OCI-LY7 (cell line): ENCODE data around the gene PARD6A. TPM values are rescaled to one million over a fixed set of nuclear protein-coding genes. Genes with fewer than 3 reads are reported as not detected.

Source experiments
- BruUV-seq: library from RNA; stranded (reverse); fragments of 400-500 nt; replicated peaks from 2 replicates; lab custom pipeline; 2021; lab: Mats Ljungman, UMichigan
- CTCF ChIA-PET: fragments of 300-600 bp; sonication (Branson Sonifier 250); formaldehyde crosslinking; loops from one replicate; lab custom pipeline; 2022; ENCODE audit warnings: antibody characterized with exemption; ENCODE audit not compliant: unreplicated experiment; lab: Charles Lee
- POLR2A ChIA-PET: fragments of 300-600 bp; sonication (Branson Sonifier 250); formaldehyde crosslinking; loops from one replicate; lab custom pipeline; 2022; ENCODE audit warnings: antibody characterized with exemption; lab: Charles Lee
- DNase-seq: peaks from one replicate; pipeline ENCODE4 v3.0.0-alpha.2; 2015; ENCODE audit warnings: low spot score
- H2AFZ ChIP-seq: fragments of 200-600 bp; sonication (generic), shearing (Covaris generic); 2 replicates; pipeline ENCODE4 v1.6.1; 2014; ENCODE audit warnings: mild to moderate bottlenecking, antibody characterized with exemption, low read length, moderate library complexity
- H3K27ac ChIP-seq: fragments of 200-600 bp; sonication (generic); 2 replicates; pipeline ENCODE4 v1.5.1; 2014; ENCODE audit warnings: mixed run types, low read depth, mild to moderate bottlenecking, moderate library complexity, low read length, inconsistent platforms; ENCODE audit not compliant: poor library complexity, severe bottlenecking
- H3K36me3 ChIP-seq: fragments of 200-600 bp; sonication (generic); 2 replicates; pipeline ENCODE4 v1.6.1; 2014; ENCODE audit warnings: mild to moderate bottlenecking, antibody characterized with exemption, low read length, moderate library complexity, mixed read lengths; ENCODE audit not compliant: insufficient read depth
- H3K4me1 ChIP-seq: fragments of 200-600 bp; sonication (generic); 2 replicates; pipeline ENCODE4 v1.5.1; 2014; ENCODE audit warnings: mild to moderate bottlenecking, low read length; ENCODE audit not compliant: insufficient read depth, poor library complexity, severe bottlenecking
- H3K4me2 ChIP-seq: fragments of 200-600 bp; sonication (generic); 2 replicates; pipeline ENCODE4 v1.6.1; 2014; ENCODE audit warnings: mild to moderate bottlenecking, low read length
- H3K4me3 ChIP-seq: fragments of 200-600 bp; sonication (generic); 2 replicates; pipeline ENCODE4 v1.5.1; 2014; ENCODE audit warnings: mild to moderate bottlenecking, low read depth, low read length; ENCODE audit not compliant: poor library complexity, severe bottlenecking
- H3K79me2 ChIP-seq: fragments of 200-600 bp; sonication (generic); 2 replicates; pipeline ENCODE4 v1.6.1; 2016; ENCODE audit warnings: low read depth, mild to moderate bottlenecking, low read length, moderate library complexity, mixed read lengths; ENCODE audit not compliant: insufficient read depth
- H3K9me2 ChIP-seq: fragments of 200-600 bp; sonication (generic); 2 replicates; pipeline ENCODE4 v1.6.1; 2016; ENCODE audit warnings: mild to moderate bottlenecking, low read length, mixed read lengths; ENCODE audit not compliant: insufficient read depth
- H3K9me3 ChIP-seq: fragments of 200-600 bp; sonication (generic); 2 replicates; pipeline ENCODE4 v1.6.1; 2014; ENCODE audit warnings: mild to moderate bottlenecking, mixed run types, low read length, mixed read lengths
- H4K20me1 ChIP-seq: fragments of 200-600 bp; sonication (generic); 2 replicates; pipeline ENCODE4 v1.6.1; 2014; ENCODE audit warnings: mild to moderate bottlenecking, antibody characterized with exemption, low read length, moderate library complexity, mixed read lengths; ENCODE audit not compliant: insufficient read depth
- EZH2phosphoT487 ChIP-seq: fragments of 200-600 bp; sonication (generic); IDR thresholded peaks from 2 replicates; pipeline ENCODE4 v1.6.1; 2018; ENCODE audit warnings: low read depth, borderline replicate concordance, mild to moderate bottlenecking, mixed run types, antibody characterized with exemption, low read length, moderate library complexity, mixed read lengths
- intact Hi-C: fragments of 100-400 bp; cut with micrococcal nuclease; formaldehyde crosslinking; loops from one replicate; pipeline ENCODE4 v1.10.0; 2022; ENCODE audit not compliant: unreplicated experiment
- total RNA-seq, 2 experiments: library from RNA; depleted of rRNA in 1 of 2; stranded (reverse); fragments of >200 nt in 1 of 2; shearing (Covaris generic) in 1 of 2; gene quantifications; 2 replicates each; pipeline ENCODE4 v1.2.3, GENCODE V29; 2014 to 2022
- TF ChIP-seq, protein P1 (sequence below): fragments of 200-600 bp; sonication (generic); conservative IDR thresholded peaks from 2 replicates; pipeline ENCODE4 v1.5.1; 2014; ENCODE audit warnings: mild to moderate bottlenecking, antibody characterized with exemption, low read length, moderate library complexity, mixed read lengths

The PARD6A gene
- total RNA-seq, 2 experiments from 2014 or later: 14.0 to 23.3 TPM

DNA sequence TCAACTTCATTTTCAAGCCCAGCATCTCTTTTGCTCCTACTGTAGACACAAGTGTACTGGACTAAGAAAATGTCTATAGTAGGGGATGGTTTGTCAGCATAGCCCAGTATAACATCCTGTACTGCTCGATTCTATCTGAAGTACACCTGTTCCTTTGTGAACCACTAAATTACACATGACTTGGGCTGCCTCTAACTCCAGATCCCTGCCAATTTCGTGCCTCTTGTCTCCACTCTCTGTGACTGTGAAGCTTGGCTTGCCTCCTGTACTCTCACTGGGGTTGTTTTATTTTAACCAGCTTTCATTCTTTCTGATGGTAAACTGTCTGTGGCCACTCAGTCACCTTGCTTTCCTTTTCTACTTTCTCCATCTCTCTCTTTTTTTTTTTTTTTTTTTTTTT is 33.9 kb downstream of the PARD6A start:
- Histone ChIP-seq H3K4me1 (peaks cover 16% of the 10 kb centered on the region), H3K27ac (no peak overlapping the region), H3K79me2 (no peaks in the 10 kb centered on the region), H3K36me3 (peaks cover 18% of the 10 kb centered on the region), H2AFZ (no peak overlapping the region), H3K9me2 (no peaks in the 10 kb centered on the region), H3K4me2 (no peak overlapping the region), H3K4me3 (no peak overlapping the region), H3K9me3 (0 out of 2 replicates have a peak, but pooled peaks cover 3% of the 10 kb centered on the region), H4K20me1 (no peaks in the 10 kb centered on the region)
- no peak for TF ChIP-seq EZH2phosphoT487
- TF ChIP-seq, protein P1, sequence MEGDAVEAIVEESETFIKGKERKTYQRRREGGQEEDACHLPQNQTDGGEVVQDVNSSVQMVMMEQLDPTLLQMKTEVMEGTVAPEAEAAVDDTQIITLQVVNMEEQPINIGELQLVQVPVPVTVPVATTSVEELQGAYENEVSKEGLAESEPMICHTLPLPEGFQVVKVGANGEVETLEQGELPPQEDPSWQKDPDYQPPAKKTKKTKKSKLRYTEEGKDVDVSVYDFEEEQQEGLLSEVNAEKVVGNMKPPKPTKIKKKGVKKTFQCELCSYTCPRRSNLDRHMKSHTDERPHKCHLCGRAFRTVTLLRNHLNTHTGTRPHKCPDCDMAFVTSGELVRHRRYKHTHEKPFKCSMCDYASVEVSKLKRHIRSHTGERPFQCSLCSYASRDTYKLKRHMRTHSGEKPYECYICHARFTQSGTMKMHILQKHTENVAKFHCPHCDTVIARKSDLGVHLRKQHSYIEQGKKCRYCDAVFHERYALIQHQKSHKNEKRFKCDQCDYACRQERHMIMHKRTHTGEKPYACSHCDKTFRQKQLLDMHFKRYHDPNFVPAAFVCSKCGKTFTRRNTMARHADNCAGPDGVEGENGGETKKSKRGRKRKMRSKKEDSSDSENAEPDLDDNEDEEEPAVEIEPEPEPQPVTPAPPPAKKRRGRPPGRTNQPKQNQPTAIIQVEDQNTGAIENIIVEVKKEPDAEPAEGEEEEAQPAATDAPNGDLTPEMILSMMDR: no peak
- no peak for DNase-seq
- no TSS peak for BruUV-seq
- intact Hi-C loops: no loop called here
- POLR2A ChIA-PET: interaction anchor here (0.6 to 0.7 kb wide), 2 partner anchors 74 to 224 kb away, joined by 3 to 9 read pairs; no protein-coding TSS in a partner anchor
- CTCF ChIA-PET: no interaction called here

DNA sequence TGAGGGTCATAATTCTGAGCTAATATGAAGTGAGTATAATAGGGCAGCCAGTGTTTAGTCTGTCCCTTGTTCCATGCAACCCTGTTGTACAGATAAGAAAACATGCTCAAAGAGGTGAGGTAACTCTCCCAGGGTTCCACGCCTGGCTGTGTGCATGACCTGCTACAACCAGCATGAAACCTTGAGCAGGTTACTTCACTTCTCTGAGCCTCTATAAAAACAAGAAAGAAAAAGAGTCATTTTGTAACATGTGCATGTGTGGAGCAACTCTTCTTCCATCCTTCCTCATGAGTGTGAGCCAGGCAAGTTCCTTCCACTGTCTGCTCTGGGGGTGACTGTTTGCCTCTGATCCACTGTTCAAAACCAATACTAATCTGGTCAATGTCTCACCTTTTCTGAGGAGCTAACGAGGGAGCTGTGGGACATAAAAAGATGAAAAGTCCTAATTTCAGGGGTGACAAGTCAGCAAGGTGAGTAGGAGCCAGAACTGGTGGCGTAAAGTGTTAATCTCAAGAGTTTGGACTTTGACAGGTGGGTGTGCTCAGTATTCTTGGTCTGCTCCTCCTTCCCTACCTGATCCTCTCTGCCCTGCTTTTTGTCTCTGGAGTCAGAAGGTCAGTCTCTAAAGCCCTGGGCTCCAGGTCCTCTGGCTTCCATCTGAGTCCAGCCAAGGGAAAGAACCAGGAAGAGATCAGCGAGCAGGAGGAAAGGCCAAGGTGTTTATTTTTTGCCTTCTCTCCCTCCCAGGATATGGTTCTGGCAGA is 36.8 kb downstream of the PARD6A start:
- ChIA-PET CTCF (no interaction called here), POLR2A (interaction anchor here (0.9 kb wide), 1 partner anchor 12 kb away, joined by 3 read pairs; no protein-coding TSS in a partner anchor)
- Histone ChIP-seq H3K9me2 (no peaks in the 10 kb centered on the region), H3K36me3 (peaks cover 22% of the 10 kb centered on the region), H3K4me2 (no peak overlapping the region), H3K4me3 (no peak overlapping the region), H3K4me1 (peaks cover 13% of the 10 kb centered on the region), H3K9me3 (0 out of 2 replicates have a peak, but pooled peaks cover 6% of the 10 kb centered on the region), H3K27ac (no peak overlapping the region), H2AFZ (no peak overlapping the region), H4K20me1 (no peaks in the 10 kb centered on the region), H3K79me2 (no peaks in the 10 kb centered on the region)
- no TSS peak for BruUV-seq
- intact Hi-C loops: no loop called here
- DNase-seq: no peak
- TF ChIP-seq EZH2phosphoT487: no peak
- TF ChIP-seq, protein P1: no peak

DNA sequence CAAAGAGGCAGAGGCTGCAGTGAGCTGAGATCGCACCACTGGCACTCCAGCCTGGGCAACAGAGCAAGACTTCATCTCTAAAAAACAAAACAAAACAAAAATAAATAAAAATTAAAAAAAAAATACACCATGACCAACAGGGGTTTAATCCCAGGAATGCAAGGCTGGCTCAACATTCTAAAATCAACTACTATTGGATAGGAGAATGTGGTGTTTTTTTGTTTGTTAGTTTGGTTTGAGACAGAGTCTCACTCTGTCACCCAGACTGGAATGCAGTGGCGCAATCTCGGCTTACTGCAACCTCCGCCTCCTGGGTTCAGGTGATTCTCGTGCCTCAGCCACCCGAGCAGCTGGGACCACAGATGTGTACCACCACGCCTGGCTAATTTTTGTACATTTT is 38.5 kb downstream of the PARD6A start:
- H3K4me2 ChIP-seq: no peak overlapping the region
- H3K9me3 ChIP-seq: 0 out of 2 replicates have a peak, but pooled peaks cover 6% of the 10 kb centered on the region
- peaks cover 5% of the 10 kb centered on the region for H3K4me1 ChIP-seq
- intact Hi-C loops: no loop called here
- POLR2A ChIA-PET: interaction anchor here (0.6 kb wide), 1 partner anchor 234 kb away, joined by 3 read pairs; no protein-coding TSS in a partner anchor
- peaks cover 22% of the 10 kb centered on the region for H3K36me3 ChIP-seq
- H3K4me3 ChIP-seq: no peak overlapping the region
- no peaks in the 10 kb centered on the region for H3K9me2 ChIP-seq
- H2AFZ ChIP-seq: no peak overlapping the region
- BruUV-seq: no TSS peak
- H3K79me2 ChIP-seq: peaks cover 4% of the 10 kb centered on the region; the same call in 1 of the 2 replicates
- H3K27ac ChIP-seq: no peak overlapping the region
- CTCF ChIA-PET: no interaction called here
- TF ChIP-seq, protein P1: no peak
- TF ChIP-seq EZH2phosphoT487: no peak
- no peak for DNase-seq
- no peaks in the 10 kb centered on the region for H4K20me1 ChIP-seq
